ENCODE data around the gene APOBEC3B.
"Not testable (repeated sequence)": the region's sequence is repeated elsewhere in the genome, so short reads cannot be mapped to it uniquely, and the experiment has no call there.

Gene APOBEC3B

DNA sequence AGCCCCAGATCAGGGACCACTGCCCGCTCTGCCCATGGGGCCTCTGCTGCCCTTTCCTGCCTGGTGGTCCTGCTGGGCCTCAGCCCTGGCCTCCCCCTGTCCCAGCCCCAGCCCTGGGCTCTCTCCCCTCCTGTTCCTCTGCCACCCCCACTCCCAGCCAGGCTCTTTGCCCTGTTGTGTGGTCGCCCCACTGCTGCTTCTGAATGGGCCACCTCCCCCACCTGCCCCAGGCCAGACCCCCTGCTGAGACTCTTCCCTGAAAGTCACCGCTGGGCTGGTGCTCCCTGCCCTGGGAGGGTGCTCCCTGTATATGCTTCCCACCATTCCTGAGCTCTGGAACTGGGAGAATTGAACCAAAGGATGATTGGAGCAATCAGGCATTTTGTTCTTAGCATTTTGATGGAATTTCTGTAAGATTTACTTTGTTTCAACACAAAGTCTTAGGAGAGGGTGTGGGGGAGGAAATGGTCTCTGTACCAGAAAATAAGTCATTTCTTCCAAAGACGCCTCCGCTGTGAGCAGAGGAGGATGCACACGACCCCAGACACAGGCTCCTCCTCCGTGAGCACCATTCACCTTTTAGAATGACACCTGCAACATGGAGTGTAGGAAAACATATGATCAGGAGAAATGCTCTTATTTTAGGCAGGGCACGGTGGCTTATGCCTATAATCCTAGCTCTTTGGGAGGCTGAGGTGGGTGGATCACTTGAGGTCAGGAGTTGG is 5.2 kb downstream of the APOBEC3B start:
- in situ Hi-C loops (cut with HindIII; ENCODE audit: low sequenced_read_pairs): no loop called here

DNA sequence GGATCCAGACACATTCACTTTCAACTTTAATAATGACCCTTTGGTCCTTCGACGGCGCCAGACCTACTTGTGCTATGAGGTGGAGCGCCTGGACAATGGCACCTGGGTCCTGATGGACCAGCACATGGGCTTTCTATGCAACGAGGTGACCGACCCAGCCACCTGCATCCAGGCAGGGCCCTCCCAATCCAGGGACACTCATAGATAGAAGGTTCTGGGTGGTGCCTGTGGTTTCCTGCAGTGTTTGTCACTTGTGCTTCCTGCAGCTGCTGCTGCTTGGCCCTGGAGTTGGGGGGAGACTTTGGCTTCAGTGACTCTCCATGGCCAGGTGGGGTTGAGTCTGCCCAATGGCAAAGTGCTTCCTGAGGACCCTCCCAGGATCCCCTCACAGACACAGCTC is 7.3 kb downstream of the APOBEC3B start:
- in situ Hi-C loops (cut with HindIII; ENCODE audit: low sequenced_read_pairs): no loop called here

DNA sequence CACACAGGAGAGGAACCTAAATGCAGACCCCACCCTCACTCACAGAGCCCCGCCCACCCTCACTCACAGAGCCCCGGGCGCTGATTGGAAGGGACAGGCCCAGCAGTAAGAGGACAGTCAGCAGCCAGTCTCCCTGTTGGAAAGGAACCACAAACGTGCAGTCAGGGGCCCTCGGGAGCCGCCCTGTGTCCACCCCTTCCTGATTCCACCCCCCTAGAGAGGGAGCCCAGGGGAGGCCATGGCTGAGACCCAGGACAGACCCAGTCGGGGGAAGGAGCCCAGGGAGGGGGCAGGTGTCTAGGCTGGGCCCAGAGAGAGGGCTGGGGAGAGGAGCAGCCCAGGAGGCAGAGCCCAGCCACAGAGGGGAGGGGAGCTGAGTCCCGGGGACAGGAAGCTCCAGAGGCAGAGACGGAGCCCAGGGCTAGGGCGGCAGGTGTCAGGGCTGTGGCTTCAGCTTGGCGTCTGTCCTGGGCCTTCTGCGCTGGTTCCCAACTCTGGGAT is 10.8 kb downstream of the APOBEC3B start:
- in situ Hi-C loops (cut with HindIII; ENCODE audit: low sequenced_read_pairs): not testable (repeated sequence)

DNA sequence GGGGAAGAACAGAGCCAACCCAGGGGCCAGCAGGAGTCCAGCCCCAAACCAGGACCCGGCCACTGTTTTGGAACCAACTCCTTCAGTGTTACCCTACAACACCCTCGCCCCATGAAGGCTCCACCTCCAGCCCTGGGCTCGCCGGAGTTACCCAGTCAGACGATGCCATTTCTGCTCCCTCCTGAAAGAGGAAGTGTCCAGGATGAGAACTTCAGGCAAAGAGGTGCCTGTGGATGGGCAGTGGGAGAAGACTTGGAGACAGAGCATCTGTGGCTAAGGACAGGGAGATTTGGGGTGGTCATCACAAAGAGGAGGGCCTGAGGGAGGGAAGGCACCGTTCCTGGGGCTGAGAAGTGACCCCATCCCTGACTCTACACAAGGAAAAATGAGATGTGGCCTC is 14.0 kb downstream of the APOBEC3B start:
- in situ Hi-C loops (cut with HindIII; ENCODE audit: low sequenced_read_pairs): loop anchor here (5.0 kb wide), 1 partner anchor 64 kb away; no protein-coding TSS in a partner anchor

DNA sequence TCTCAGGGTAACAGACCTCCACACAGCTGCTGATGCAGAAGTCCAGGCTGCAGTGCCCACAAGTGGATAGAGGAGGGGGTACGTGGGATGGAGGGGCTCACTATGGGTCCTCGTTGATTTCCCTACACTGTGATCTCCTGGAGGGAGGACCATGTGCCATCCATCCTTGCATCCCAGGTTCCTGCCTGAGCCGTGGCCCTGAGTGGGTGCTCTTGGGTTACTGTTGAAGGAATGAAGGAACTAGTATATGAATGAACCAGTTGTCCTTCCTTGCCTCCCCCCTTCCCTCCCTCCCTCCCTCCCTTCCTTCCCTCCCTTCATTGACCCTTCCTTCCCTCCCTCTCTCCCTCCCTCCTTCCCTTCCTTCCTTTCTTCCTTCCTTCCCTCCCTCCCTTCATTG is 15.4 kb downstream of the APOBEC3B start:
- in situ Hi-C loops (cut with HindIII; ENCODE audit: low sequenced_read_pairs): loop anchor here (5.0 kb wide), 1 partner anchor 65 kb away; no protein-coding TSS in a partner anchor

DNA sequence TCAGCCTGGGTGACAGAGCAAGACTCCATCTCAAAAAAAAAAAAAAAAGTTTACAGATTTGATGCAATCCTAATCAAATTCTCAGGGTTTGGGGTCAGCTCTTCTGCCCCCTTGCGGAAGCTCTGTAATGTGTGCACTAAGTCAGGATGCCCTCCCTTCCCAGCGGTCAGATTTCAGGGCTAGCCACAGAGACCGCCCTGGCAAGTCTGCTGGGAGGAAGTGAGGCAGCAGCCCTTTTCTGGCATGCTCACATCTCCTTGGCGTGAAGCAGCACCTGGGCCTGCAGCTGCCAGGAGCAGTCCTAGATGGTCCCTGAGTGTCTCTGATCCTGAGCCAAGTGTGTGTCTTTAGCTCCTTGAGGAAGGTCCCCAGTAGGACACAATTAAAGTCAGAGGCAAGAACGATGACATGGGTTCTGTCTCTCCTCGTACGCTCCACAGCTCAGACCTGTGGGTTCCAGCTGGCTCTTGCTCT is 21.1 kb downstream of the APOBEC3B start:
- in situ Hi-C loops (cut with HindIII; ENCODE audit: low sequenced_read_pairs): loop anchor here (10.0 kb wide), 1 partner anchor 132 kb away; no protein-coding TSS in a partner anchor

DNA sequence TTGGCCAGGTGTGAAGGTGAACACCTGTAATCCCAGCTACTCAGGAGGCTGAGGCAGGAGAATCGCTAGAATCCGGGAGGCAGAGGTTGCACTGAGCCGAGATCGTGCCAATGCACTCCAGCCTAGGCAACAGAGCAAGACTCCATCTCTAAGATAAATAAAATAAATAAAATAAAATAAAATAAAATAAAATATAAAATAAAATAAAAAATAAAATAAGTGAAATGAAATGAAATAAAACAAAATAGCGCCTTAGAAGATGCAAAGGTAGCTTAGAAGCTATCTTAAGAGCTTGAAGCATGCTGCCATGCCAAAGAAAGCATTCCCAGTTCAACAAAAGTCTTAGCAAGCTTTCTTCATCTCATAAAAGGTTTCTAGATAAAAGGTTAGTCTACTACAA is 25.0 kb downstream of the APOBEC3B start:
- in situ Hi-C loops (cut with HindIII; ENCODE audit: low sequenced_read_pairs): loop anchor here (10.0 kb wide), 1 partner anchor 128 kb away; no protein-coding TSS in a partner anchor

DNA sequence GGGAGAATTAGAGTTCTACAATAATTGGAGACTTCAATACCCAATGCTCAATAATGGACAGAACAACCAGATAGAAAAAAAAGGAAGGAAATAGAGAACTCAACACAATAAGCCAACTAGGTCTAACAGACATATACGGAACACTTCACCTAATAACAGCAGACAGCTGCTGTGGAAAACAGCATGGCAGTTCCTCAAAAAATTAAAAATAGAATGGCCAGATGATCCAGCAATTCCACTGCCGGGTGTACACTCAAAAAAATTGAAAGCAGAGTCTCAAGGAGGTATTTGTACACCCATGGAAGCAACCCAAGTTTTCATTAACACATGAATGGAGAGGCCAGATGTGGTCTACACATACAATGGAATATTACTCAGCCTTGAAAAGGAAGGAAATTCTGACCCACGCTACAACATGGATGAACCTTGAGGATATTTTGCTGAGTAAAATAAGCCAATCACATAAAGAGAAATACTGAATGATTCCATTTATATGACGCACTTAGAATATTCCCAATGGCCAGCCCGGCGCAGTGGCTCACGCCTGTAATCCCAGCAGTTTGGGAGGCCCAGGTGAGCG is 26.2 kb downstream of the APOBEC3B start:
- in situ Hi-C loops (cut with HindIII; ENCODE audit: low sequenced_read_pairs): loop anchor here (10.0 kb wide), 1 partner anchor 126 kb away; no protein-coding TSS in a partner anchor

DNA sequence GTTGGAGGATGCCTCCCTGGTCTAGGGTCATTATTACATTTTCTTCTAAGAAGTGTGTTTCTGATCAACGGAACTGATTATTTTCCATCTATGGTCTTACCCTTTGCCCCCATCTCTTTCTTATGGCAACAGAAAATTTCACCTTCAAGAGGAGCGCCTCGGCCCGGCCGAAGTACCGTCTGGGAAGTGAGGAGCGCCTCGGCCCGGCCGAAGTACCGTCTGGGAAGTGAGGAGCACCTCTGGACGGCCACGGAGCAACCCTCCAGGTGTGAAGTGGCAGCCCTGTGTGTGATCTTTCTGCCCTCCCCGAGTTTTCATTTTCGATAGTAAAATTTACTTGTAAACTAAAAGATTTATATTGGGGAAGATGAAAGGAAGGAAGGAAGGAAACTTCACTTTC is 28.8 kb downstream of the APOBEC3B start:
- in situ Hi-C loops (cut with HindIII; ENCODE audit: low sequenced_read_pairs): no loop called here

DNA sequence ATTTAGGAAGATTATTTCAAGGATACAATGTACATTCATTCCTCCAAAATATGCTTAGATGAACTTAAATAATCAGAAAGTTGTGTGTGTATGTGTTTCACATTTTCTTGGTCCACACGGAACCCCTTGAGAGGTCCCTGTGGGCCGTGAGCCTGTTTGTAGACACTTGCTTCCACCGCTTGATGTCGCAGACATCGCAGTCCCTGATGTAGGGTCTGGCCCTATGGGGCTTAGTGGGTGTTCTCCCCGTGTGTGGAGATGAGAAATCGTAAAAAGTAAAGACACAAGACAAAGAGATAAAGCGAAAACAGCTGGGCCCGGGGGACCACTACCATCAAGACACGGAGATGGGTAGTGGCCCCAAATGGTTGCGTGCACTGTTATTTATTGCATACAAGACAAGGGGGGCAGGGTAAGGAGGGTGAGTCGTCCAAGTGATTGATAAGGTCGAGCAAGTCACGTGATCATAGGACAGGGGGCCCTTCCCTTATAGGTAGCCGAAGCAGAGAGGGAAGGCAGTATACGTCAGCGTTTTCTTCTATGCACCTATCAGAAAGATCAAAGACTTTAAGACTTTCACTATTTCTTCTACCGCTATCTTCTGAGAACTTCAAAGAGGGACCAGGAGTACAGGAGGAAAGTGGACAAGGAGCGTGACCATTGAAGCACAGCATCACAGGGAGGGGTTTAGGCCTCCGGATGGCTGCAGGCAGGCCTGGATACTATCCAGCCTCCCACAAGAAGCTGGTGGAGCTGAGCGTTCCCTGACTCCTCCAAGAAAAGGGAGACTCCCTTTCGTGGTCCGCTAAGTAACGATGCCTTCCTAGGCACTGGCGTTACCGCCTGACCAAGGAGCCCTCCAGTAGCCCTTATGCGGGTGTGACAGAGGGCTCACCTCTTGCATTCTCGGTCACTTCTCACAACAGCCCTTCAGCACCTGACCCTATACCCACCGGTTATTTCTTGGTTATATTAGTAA is 30.7 kb downstream of the APOBEC3B start:
- in situ Hi-C loops (cut with HindIII; ENCODE audit: low sequenced_read_pairs): no loop called here

DNA sequence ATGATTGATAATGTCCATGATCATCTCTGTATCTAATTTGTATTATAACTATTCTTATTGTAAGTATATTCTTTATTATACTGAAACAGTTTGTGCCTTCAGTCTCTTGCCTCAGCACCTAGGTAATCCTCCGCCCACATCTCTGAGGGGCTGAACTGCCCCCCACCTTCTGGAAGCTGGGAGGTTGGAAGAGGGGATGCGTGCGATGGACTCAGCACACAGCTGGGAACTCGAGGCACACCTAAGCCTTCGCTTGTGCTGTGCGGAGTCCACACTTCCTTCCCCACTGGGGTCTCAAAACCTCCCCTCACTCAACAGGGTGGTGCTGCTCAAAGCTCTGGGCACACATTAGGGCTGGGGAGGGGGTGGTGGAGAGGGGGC is 31.4 kb downstream of the APOBEC3B start:
- in situ Hi-C loops (cut with HindIII; ENCODE audit: low sequenced_read_pairs): not testable (repeated sequence)

DNA sequence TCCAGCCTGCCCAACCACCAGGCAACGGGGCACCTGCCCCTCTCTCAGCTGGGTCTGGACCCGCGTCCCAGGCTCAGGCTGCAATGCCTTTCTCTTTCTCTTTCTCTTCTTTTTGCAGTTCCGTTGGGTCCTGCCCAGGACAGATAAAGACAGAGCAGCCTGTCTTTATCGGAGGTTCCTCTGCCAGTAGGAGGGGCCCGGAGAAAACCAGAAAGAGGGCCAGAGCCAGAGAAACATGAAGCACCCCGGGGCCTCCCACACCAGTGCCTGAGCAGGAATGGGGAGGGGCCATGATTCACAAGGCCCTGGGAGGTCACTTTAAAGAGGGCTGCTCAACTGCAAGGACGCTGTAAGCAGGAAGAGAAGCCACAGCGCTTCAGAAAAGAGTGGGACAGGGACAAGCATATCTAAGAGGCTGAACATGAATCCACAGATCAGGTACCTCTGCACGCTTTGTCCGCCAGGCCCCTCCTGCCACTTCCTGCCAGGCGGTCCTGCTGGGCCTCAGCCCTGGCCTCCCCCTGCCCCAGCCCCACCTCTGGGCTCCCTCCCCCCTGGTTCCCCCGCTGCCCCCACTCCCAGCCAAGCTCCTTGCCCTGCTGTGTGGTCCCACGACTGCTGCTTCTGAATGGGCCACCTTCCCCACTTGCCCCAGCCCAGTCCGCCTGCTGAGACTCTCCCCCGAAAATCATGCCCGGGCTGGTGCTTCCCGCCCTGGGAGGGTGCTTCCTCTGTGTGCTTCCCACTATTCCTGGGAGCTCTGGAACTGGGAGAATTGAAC is 32.0 kb downstream of the APOBEC3B start, which contains the start of gene APOBEC3C:
Gene APOBEC3C, plus strand, starts transcription at position 316 of the 781 bp plus-strand sequence. Its CDS starts 106 bp downstream, at position 422.
- in situ Hi-C loops (cut with HindIII; ENCODE audit: low sequenced_read_pairs): no loop called here

DNA sequence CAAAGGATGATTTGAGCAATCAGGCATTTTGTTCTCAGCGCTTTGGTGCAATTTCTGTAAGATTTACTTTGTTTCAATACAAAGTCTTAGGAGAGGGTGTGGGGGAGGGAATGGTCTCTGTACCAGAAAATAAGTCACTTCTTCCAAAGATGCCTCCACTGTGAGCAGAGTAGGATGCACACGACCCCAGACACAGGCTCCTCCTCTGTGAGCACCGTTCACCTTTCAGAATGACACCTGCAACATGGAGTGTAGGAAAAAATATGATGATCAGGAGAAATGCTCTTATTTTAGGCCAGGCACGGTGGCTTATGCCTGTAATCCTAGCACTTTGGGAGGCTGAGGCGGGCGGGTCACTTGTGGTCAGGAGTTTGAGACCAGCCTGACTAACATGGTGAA is 32.6 kb downstream of the APOBEC3B start:
- in situ Hi-C loops (cut with HindIII; ENCODE audit: low sequenced_read_pairs): not testable (repeated sequence)

DNA sequence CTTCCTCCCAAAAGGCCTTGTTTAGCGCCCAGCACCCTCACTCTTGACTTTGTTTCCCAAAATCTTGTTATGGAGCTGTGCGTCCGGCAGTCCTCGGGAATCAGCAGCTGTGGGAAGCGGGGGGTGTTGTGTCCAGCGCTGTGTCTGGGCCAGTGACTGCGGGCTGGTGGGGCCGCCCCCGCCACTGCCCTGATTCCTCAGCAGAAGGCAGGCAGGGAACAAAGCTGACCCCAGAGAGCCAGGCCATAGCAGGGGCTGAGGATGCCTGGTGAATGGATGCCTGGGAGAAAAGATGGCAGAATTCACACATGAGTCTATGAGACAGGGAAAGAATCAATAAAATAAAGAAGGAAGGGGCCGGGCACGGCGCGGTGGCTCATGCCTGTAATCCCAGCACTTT is 34.4 kb downstream of the APOBEC3B start:
- in situ Hi-C loops (cut with HindIII; ENCODE audit: low sequenced_read_pairs): no loop called here

DNA sequence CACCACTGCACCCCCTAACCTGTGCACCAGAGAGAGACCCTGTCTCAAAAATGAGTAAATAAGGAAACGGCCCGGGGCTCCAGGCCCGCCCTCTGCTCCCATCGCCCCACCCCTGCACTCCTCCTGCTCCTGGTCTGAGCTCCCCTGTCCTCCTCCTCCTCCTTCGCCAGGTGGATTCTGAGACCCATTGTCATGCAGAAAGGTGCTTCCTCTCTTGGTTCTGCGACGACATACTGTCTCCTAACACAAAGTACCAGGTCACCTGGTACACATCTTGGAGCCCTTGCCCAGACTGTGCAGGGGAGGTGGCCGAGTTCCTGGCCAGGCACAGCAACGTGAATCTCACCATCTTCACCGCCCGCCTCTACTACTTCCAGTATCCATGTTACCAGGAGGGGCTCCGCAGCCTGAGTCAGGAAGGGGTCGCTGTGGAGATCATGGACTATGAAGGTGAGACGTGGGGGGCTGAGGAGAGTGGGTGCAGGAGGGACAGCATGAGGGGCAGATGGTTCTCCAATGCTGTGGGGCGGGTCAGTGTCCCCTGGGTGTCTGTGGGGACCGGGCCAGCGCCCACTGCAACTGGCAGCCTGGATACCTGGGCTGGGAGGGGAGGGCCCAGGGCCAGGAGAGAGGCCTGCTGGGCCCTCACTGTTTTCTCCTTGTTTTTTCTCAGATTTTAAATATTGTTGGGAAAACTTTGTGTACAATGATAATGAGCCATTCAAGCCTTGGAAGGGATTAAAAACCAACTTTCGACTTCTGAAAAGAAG is 35.6 kb downstream of the APOBEC3B start:
- in situ Hi-C loops (cut with HindIII; ENCODE audit: low sequenced_read_pairs): no loop called here

DNA sequence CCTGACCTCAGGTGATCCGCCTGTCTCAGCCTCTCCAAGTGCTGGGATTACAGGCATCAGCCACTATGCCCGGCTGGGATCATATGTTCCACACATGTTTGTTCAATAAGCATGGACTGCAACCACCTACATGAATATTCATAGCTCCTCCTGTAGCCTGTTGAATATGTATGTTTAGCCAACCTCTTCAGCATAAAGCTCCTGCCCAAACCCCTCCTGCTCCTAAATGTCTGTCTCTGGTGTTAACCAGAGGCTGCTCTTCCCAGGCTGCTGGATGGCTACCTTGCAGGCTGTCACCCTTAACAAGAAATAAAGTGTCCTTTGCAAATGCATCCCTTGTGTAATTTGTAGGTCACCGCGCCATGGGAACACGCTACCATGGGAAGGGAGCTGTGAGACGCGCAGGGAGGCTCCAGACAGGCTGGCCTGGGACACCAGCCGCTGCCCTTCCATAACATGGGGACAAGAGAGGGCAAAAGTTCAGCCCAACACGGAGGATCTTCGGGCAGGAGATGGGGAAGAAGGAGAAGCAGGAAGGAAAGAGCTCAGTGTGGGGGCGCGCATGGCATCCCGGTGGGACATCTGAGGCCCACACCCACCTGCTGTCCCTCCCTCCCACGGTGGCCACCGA is 38.0 kb downstream of the APOBEC3B start:
- in situ Hi-C loops (cut with HindIII; ENCODE audit: low sequenced_read_pairs): not testable (repeated sequence)

DNA sequence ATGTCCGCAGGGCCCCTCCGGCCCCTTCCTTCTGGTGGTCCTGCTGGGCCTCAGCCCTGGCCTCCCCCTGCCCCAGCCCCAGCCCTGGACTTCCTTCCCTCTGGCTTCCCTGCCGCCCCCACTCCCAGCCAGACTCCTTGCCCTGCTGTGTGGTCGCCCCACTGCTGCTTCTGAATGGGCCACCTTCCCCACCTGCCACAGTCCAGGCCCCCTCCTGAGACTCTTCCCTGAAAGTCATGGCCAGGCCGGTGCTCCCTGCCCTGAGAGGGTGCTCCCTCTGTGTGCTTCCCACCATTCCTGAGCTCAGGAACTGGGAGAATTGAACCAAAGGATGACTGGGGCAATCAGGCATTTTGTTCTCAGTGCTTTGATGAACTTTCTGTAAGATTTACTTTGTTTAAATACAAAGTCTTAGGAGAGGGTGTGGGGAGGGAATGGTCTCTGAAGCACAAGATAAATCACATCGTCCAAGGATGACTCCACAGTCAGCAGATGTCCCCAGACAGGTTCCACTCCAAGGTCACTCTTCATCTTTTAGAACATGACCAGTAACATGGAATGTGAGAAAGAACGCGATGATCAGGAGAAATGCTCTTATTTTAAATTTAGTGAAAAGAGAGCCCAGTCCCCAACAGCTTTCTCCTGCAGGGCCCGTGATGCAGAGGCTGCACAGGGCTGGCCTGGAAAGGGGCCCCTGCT is 39.6 kb downstream of the APOBEC3B start:
- in situ Hi-C loops (cut with HindIII; ENCODE audit: low sequenced_read_pairs): no loop called here
